ENCODE results near the gene MAP3K20. TPM values are rescaled to one million over a fixed set of nuclear protein-coding genes. Genes with fewer than 3 reads are reported as not detected.

The MAP3K20 gene
- total and polyA plus RNA-seq, 2 of the 8 experiments (the other 6 are each of a cell fraction or from before 2014, with no cell fraction given) = 3.1 to 11.1 TPM

DNA sequence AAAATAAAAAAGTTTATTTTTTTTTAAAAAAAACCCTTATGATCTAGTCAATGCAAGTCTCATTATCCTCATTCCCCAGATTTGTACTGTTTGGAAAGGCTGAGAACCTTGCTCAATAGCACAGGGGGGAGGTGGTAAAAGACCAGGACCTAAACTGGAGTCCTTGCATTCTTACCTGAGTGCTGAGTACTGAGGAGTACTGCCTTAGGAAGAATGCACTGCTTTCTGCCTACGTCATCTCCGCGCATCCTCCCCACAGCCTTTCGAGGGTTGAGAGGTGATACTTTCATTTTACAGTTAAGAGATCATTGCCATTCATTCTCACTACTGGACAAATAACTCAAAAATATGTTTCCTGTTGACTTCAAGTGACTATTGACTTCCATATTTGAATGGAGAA is 73.8 kb downstream of the MAP3K20 start:
- 95% methylated on average over 4 of the region's 4 CpGs; no CpG with 5 or more reads in 1 of the 2 experiments for WGBS, 2 experiments (ENCODE audit: extremely low coverage in 1 of 2, insufficient coverage in 1 of 2, insufficient read length in 1 of 2, insufficient replicate concordance in 2 of 2, low coverage in 1 of 2, low lambda C conversion rate in 2 of 2, missing lambda C conversion rate in 1 of 2)
- no peak overlapping the region for H4K8ac ChIP-seq (ENCODE audit: extremely low read depth, insufficient read depth, low read length)
- no peak for DNase-seq (ENCODE audit: low read depth in 1 of 2, low spot score in 2 of 2)
- no peaks in the 10 kb centered on the region; a peak in 1 of 4 replicates for H3K9me3 ChIP-seq (ENCODE audit: insufficient read depth in 2 of 2, low read depth in 1 of 2, low read length in 1 of 2)
- H3K79me1 ChIP-seq (ENCODE audit: low read depth, low read length) = no peaks in the 10 kb centered on the region
- no peak overlapping the region for H4K5ac ChIP-seq (ENCODE audit: insufficient read length, low read depth, low read length)
- H4K91ac ChIP-seq (replicated peaks; ENCODE audit: insufficient read length, low read length) = no peak overlapping the region
- H2BK120ac ChIP-seq (replicated peaks; ENCODE audit: low read depth, low read length) = no peak overlapping the region
- no peak overlapping the region for H3K18ac ChIP-seq (ENCODE audit: extremely low read depth, low read length)
- H3K4me2 ChIP-seq (ENCODE audit: insufficient read depth in 1 of 2, low read depth in 2 of 2, low read length in 2 of 2) = no peak overlapping the region
- H3K27ac ChIP-seq (ENCODE audit: low read depth, low read length) = no peak overlapping the region
- H3K23me2 ChIP-seq (ENCODE audit: low read depth, low read length) = no peaks in the 10 kb centered on the region
- H3K36me3 ChIP-seq (ENCODE audit: control insufficient read depth in 2 of 4, insufficient read depth in 4 of 4, low read length in 3 of 4) = no peaks in the 10 kb centered on the region
- H2BK5ac ChIP-seq (ENCODE audit: low read depth, low read length) = no peak overlapping the region
- no peak overlapping the region for H2BK15ac ChIP-seq (ENCODE audit: low read length)
- POLR2A ChIA-PET (ENCODE audit: partially characterized antibody) = no interaction called here
- no peak overlapping the region for H3K56ac ChIP-seq (replicated peaks; ENCODE audit: insufficient read length, low read depth, low read length)
- no peak overlapping the region for H3K4ac ChIP-seq (replicated peaks; ENCODE audit: insufficient read length, low read depth, low read length)
- no peak overlapping the region for H3K23ac ChIP-seq (ENCODE audit: insufficient read length)
- H2BK20ac ChIP-seq (ENCODE audit: low read length) = no peak overlapping the region
- no peaks in the 10 kb centered on the region for H3K79me2 ChIP-seq (ENCODE audit: control insufficient read depth in 1 of 2, insufficient read depth in 2 of 2, low read length in 2 of 2)
- no peak overlapping the region for H3K9ac ChIP-seq (replicated peaks in 1 of 4; ENCODE audit: extremely low read depth in 1 of 4, low read depth in 3 of 4, low read length in 3 of 4)
- H2BK12ac ChIP-seq (ENCODE audit: low read depth, low read length) = no peak overlapping the region
- H2AK5ac ChIP-seq (ENCODE audit: low read depth, low read length) = no peak overlapping the region
- no peak for TF ChIP-seq CHD1 (IDR thresholded peaks at IDR 0.05; ENCODE audit: low read depth, low read length)
- no peaks in the 10 kb centered on the region for H3K27me3 ChIP-seq (replicated peaks in 1 of 4; ENCODE audit: control insufficient read depth in 3 of 4, extremely low read depth in 1 of 4, insufficient read depth in 3 of 4, low read length in 3 of 4)
- CTCF ChIA-PET (ENCODE audit: partially characterized antibody) = interaction anchor here (0.9 kb wide), 1 partner anchor 121 kb away, joined by 3 read pairs; no protein-coding TSS in a partner anchor
- H3K4me3 ChIP-seq (ENCODE audit: extremely low read depth in 1 of 4, insufficient read depth in 2 of 4, low read depth in 3 of 4, low read length in 4 of 4) = no peak overlapping the region
- peaks cover 0 to 2% (median 0%) of the 10 kb centered on the region in 4 experiments; a peak in 2 of 7 replicates for H3K4me1 ChIP-seq (replicated peaks in 1 of 4; ENCODE audit: control insufficient read depth in 3 of 4, insufficient read depth in 4 of 4, low read length in 3 of 4)
- no peaks in the 10 kb centered on the region for H4K20me1 ChIP-seq (replicated peaks in 1 of 2; ENCODE audit: control insufficient read depth in 1 of 2, insufficient read depth in 2 of 2, low read length in 2 of 2)
- H3K14ac ChIP-seq (ENCODE audit: insufficient read length) = no peak overlapping the region
- H2AFZ ChIP-seq (ENCODE audit: low read length) = no peak overlapping the region
- no peak for FAIRE-seq

All from H1 (cell line).